Brain pericyte (primary cell): Measurements from ENCODE around the gene ZNF511.
"Not testable (repeated sequence)": the region's sequence is repeated elsewhere in the genome, so short reads cannot be mapped to it uniquely, and the experiment has no call there.

Experiments
- DNase-seq: peaks from one replicate; pipeline ENCODE4 v3.0.0-alpha.2; 2012; ENCODE audit warnings: low read depth, low spot score

Gene ZNF511, protein sequence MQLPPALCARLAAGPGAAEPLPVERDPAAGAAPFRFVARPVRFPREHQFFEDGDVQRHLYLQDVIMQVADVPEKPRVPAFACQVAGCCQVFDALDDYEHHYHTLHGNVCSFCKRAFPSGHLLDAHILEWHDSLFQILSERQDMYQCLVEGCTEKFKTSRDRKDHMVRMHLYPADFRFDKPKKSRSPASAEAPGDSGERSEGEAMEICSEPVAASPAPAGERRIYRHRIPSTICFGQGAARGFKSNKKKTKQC

GRCh38 chr10:133308421-133309099, at the start of gene ZNF511, which contains the start of gene TUBGCP2:
ZNF511 (plus strand) TSS chr10:133308914; CDS start chr10:133308944, 30 bp downstream.
TUBGCP2 (minus strand) TSS chr10:133308872; CDS start chr10:133302941, 5,931 bp downstream.
- peak; percentile 45 for DNase-seq

DNA sequence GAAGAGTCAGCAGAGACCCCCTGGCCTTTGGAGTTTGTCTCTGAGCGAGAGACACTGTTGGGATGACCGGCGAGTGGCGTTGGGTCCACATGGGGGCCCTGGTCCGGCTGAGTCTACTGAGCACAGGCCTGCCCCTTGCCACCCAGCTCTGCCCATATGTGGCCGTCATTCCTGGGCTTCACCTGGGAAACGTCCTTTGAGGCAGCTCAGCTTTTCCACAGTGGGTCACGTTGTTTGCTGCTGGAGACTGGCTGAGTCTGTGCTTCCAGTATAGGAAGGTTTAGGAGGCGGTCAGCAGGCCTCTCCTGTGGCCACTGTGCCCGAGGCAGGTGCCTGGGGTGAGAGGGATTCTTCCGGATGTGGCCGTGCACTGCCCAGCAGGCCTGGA, 49.1 kb upstream of the ZNF511 start:
- no peak for DNase-seq

DNA sequence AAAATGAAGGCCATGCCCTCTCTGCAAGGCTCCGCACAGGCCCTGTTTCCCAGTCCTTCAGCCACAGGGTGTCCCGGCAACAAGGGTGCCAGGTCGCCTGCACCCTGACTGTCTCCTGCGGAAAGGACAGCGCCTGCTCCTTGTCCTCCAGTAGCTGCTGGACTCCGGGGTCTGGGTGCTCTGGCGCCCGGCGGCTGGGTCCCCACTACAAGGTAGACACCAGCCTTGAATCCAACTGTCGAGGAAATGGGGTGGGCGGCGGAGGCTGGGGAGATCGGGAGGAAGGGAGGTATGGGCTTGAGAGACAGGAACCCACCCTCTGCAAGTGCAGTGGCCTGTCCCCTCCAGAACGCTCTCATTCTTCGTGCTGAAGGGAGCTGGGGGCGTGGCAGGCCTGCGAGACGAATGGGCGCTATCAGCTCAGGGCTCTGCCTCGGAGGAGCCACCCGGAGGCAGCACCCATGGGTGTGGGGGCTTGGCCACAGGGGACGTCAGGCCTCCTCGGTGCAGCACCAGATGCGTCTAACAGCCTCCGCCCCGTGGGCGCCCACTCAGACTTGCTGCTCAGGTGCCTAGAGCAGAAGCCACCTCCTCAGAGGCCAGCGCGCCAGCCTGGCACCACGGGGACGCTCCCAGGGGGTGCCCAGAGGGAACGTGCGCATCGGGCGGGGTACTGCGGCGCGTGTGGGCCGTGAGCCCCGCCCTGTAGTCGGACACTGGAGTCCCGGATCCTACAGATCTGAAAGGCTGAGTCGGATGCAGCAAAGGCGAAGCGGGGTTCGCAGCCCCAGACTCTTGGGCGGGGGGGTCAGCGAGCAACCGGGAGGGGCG, 47.6 kb upstream of the ZNF511 start:
- DNase-seq: no peak

DNA sequence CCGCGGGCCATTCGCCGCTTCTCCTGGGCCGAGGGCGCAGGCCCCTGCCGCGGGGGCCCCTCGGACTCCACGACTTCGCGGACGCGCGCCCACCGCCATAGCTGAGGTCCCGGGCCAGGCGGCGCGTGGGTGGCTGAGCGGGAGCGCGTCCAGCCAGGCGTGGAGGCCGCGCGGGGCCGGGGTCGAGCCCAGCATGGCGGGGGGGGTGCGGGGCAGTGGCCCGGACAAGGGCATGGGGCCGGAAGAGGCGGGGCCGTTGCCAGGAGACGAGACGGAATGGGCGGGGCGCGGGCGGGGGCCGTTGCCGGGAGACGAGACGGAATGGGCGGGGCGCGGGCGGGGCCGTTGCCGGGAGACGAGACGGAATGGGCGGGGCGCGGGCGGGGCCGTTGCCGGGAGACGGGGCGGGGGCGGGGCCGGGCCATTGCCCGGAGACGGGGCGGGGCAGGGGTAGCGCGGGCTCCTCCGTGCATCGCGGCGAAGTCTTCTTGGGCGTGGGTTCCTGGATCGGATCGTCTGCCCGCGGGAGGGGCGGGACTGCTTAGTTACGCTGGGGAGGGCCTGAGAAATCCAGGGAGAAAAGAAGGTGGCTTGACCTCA, 46.9 kb upstream of the ZNF511 start:
- DNase-seq: no peak

GRCh38 chr10:133262696-133263095, 46.0 kb upstream of the ZNF511 start:
- DNase-seq: no peak

DNA sequence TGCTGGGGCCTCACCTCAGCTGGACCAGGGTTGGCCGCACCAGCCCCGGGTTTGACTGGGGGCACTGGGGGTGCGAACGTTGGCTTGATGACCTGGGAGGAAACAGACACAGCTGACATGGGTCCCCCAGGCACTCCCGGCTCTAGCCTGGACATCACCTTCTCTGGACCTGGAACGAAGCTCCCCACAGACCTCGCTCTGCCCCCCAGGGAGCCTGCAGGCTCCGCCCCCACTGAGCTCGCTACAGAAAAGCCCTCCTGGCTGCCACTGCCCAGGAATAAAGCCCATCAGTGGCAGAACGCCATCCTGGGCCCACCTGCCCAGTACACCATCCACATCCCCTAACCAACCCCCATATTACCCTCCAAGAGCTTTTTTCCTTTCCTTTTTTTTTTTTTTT, 45.0 kb upstream of the ZNF511 start:
- no peak for DNase-seq

GRCh38 chr10:133264461-133264860, 44.3 kb upstream of the ZNF511 start:
- no peak for DNase-seq

DNA sequence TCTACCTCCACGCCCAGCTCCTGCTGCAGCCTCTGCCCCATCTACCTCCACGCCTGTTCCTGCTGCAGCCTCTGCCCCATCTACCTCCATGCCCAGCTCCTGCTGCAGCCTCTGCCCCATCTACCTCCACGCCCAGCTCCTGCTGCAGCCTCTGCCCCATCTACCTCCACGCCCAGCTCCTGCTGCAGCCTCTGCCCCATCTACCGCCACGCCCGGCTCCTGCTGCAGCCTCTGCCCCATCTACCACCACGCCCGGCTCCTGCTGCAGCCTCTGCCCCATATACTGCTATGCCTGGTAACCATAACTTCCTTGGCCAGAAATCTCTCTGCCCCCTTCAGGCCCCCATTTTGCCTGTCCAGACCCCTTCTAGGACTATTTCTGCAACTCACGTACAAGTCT, 43.7 kb upstream of the ZNF511 start:
- not testable (repeated sequence) for DNase-seq

GRCh38 chr10:133266056-133266795, 42.5 kb upstream of the ZNF511 start:
- DNase-seq: no peak

GRCh38 chr10:133267293-133267692, 41.4 kb upstream of the ZNF511 start:
- no peak for DNase-seq

DNA sequence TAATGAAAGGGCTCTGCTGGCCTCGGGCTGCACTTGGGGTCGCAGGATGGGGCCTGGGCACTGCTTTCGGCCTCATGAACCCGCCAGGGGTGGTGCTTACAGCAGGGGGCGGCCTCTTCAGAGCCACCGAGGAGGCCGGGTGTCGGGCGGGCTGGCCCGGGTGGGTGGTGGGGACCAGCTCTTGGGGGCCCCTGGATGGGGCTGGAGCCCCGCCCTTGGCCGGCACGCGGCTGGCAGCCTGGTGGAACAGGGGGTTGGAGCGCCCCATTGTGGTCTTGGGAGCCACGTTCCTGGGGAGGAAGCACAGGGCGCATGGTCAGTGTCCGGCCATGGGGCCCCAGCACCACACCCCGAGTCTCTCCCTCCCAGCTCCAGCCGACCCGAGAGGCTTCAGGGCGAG, 40.9 kb upstream of the ZNF511 start:
- no peak for DNase-seq

GRCh38 chr10:133268532-133268931, 40.2 kb upstream of the ZNF511 start:
- no peak for DNase-seq

DNA sequence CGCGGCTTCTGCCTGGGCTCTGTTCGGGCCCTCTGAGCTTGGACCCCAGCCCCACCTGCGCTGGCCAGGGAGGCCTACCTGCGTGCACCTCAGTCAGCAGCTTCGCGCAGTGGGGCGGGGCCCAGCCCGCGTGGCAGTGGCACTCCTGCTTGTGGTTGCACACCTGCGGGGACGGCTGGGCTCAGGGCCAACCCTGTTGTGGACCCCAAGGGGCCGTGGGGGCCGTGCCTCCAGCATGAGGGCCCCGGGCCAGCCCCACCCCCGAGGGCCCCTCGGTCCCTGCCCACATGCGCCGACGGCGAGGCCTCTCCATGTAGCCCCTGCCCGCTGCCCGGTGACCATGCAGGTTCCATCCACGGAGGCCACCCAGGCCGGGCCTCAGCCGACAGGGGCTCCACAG, 39.3 kb upstream of the ZNF511 start:
- DNase-seq: no peak

DNA sequence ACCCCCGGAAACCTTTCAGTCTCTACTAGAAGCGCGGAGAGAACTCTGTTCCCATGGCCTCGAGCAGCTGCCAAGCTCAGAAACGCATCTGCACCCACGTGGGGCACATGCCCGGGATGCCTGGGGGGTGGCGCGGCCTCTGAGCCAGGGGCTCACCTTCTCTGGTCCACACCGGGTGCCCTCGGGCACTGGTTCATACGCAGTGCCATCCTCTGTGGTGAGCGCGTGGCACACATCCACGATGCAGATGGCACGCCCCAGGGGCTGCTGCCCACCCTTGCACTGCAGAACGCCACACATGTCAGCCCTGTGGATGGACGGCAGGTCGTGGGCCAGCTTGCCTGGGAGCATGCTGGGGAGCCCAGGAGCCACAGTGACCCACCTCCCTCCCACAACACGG, 38.5 kb upstream of the ZNF511 start:
- no peak for DNase-seq

DNA sequence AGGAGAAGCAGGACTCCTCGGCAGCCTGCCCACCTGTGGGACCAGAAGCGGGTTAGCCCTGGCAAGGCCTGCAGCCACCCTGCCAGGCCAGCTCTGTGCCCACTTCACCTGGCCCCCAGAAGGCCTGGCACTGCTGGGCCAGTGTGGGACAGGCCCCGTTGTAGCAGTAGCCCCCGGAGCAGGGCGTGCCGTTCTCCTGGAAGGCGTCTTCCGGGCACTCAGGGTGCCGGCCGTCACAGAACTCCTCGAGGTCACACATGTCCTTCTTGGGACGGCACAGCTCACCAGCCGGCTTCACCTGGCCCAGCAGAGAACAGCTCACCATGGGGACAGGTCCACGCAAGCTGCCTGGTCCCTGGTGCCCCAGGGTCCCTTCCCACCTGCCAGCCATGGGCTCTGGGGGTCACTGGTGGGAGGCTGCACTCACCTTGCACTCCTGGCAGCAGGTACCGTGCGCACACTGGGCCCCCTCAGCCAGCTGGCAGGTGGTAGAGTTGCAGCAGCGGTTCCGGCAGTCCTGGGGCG, 37.9 kb upstream of the ZNF511 start:
- DNase-seq: no peak

DNA sequence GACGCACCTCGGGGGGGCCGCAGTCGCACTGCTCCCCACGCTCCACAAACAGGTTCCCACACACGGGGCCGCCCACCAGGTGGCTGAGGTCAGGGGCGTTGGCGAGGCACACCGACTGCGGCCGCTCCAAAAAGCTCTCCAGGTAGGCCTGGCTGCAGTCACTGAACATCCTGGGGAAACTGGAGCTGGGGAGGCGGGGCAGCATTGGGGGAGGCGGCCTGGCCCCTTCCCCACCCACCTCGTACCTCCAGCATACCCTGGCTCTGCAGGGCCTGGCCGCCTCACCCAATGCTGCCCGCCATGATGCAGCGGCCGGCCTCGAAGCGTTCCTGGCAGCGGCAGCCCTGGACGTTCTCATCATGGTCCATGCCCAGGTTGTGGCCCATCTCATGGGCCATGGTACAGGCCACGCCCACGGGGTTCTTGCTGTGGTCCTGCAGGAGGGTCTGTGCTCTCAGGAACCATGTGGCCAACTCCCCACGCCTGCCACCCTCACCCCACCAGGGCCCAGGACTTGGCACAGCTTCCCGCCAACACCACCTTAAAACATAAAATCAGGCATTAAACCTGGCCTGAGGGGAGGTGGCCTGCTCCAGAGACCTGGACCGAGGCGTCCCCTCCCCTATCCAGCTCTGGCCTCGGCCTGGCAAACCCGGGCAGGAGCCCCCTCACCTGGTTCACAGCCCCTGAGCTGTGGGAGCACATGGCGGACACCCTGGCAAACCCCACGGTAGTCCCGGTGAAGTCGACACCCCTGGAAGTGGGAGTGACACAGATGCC, 37.0 kb upstream of the ZNF511 start:
- DNase-seq: no peak

DNA sequence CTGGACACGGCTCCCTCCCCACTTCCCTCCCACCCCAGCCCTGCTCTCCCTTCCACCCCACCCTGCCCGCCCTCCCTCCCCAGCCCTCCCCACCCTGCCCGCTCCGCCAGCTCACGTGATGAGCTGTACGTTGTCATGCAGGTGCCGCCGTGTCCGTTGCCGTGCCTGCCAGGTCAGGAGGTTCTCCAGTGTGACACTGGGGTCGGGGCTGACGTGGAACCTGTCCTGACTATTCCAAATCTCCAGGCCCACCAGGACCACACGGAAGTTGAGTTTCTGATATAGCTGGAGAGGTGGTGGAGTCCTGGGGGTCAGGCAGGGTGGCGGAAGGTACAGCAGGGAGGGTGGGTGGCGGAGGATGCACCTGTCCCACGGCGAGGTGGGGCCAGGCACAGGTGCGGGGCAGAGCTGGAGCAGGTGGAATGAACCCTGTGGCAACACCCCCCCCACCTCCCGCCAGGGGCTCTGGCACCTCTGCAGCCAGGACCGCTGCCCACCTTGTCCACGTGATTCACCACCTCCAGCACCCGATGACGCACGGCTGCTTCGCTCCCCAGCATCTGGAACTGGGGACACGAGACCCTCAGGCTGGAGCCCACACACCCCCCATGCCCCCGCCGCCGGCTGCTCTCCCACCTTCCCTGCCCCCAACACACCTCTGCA, 36.3 kb upstream of the ZNF511 start:
- DNase-seq: no peak

DNA sequence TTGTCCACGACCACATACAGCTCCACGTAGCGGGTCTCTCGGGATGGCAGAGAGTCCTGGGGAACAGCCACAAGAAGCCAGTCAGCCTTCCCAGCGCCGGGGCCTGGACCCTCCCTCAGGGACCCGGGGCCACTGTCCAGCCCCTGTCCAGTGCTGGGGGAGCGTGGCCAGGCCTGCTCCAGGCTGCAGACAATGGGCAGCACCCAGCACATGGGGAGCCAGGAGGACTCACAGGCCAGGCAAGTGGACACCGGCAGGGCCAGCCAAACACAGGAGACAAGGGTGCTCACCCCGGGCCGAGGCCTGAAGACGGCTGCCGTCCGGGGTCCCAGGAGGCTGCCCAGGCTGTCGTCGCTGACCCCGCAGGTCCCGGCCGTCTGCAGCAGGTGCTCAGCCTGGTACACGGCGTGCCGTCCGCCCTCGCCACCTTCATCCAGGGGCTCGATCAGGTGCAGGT, 35.7 kb upstream of the ZNF511 start:
- DNase-seq: no peak

DNA sequence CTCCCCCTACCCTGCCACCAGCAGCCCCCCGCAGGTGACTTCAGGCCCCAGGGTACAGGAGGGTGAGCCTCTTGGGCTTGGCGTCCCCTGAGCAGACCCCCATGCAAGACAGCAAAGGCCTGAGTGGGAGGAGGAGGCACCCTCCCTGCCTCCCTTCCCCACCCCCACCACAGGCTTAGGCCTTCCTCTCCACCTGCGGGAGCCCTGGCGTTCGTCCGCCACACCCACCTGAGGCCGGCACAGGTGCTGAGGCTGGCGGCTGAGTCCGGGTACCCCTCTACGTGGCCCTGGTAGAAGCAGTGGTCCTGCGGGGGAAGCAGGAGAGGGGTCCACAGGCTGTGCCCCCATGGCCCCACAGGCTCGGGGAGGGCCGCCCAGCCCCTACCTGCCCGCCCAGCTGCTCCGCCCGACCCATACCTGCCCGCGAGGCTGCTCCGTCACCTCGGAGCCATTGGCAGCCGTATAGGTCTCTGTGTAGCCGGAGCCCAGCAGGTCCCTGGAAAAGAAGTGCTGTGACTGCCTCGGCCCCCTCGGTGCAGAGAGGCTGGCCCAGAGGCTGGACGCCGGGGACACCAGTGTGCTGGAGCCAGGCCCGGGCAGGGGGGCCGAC, 35.1 kb upstream of the ZNF511 start:
- no peak for DNase-seq
